HEK293 (cell line): ENCODE data around the gene LMAN1L.

Experiments used
- HIC1 ChIP-seq: fragments of 450-650 bp; formaldehyde crosslinking; IDR thresholded peaks from 2 replicates; pipeline ENCODE4 v1.5.1; 2016; ENCODE audit warnings: missing biosample characterization, missing genetic modification characterization
- HOXC10 ChIP-seq: sonication (generic); formaldehyde crosslinking; IDR thresholded peaks from 2 replicates; pipeline ENCODE4 v1.8.1; 2023; ENCODE audit warnings: mild to moderate bottlenecking, missing genetic modification reagents
- KLF16 ChIP-seq: fragments of 450-650 bp; formaldehyde crosslinking; IDR thresholded peaks from 2 replicates; pipeline ENCODE4 v1.5.1; 2017; ENCODE audit warnings: missing biosample characterization, missing genetic modification characterization
- KLF17 ChIP-seq: fragments of 450-650 bp; formaldehyde crosslinking; IDR thresholded peaks from 2 replicates; pipeline ENCODE4 v1.5.1; 2016; ENCODE audit warnings: missing biosample characterization, missing genetic modification characterization
- MZF1 ChIP-seq: fragments of 450-650 bp; formaldehyde crosslinking; IDR thresholded peaks from 2 replicates; pipeline ENCODE4 v1.5.1; 2017; ENCODE audit warnings: missing biosample characterization, missing genetic modification characterization, borderline replicate concordance
- PRDM2 ChIP-seq: fragments of 450-650 bp; formaldehyde crosslinking; IDR thresholded peaks from 2 replicates; pipeline ENCODE4 v1.5.1; 2016; ENCODE audit warnings: missing biosample characterization, missing genetic modification characterization, borderline replicate concordance
- SCRT1 ChIP-seq: fragments of 450-650 bp; formaldehyde crosslinking; IDR thresholded peaks from 2 replicates; pipeline ENCODE4 v1.5.1; 2016; ENCODE audit warnings: missing biosample characterization, missing genetic modification characterization, borderline replicate concordance
- SP2 ChIP-seq: fragments of 450-650 bp; formaldehyde crosslinking; IDR thresholded peaks from 2 replicates; pipeline ENCODE4 v1.5.1; 2016; ENCODE audit warnings: missing biosample characterization, missing genetic modification characterization
- SP7 ChIP-seq: fragments of 450-650 bp; formaldehyde crosslinking; IDR thresholded peaks from 2 replicates; pipeline ENCODE4 v1.5.1; 2016; ENCODE audit warnings: missing biosample characterization, missing genetic modification characterization
- YY1 ChIP-seq: fragments of 450-650 bp; formaldehyde crosslinking; IDR thresholded peaks from 2 replicates; pipeline ENCODE4 v1.5.1; 2018; ENCODE audit warnings: missing biosample characterization, missing genetic modification characterization
- ZBTB48 ChIP-seq: fragments of 450-650 bp; formaldehyde crosslinking; IDR thresholded peaks from 2 replicates; pipeline ENCODE4 v1.5.1; 2016; ENCODE audit warnings: missing biosample characterization, missing genetic modification characterization
- ZEB2 ChIP-seq: fragments of 450-650 bp; formaldehyde crosslinking; IDR thresholded peaks from 2 replicates; pipeline ENCODE4 v1.5.1; 2016; ENCODE audit warnings: missing biosample characterization, missing genetic modification characterization
- ZNF140 ChIP-seq: fragments of 450-650 bp; formaldehyde crosslinking; IDR thresholded peaks from 2 replicates; pipeline ENCODE4 v1.5.1; 2016; ENCODE audit warnings: missing biosample characterization, missing genetic modification characterization
- ZNF174 ChIP-seq: fragments of 450-650 bp; formaldehyde crosslinking; IDR thresholded peaks from 2 replicates; pipeline ENCODE4 v1.5.0; 2017; ENCODE audit warnings: missing biosample characterization, mild to moderate bottlenecking, missing genetic modification characterization
- ZNF18 ChIP-seq: fragments of 450-650 bp; formaldehyde crosslinking; IDR thresholded peaks from 2 replicates; pipeline ENCODE4 v1.5.1; 2016; ENCODE audit warnings: missing biosample characterization, missing genetic modification characterization
- ZNF202 ChIP-seq: fragments of 450-650 bp; formaldehyde crosslinking; IDR thresholded peaks from 2 replicates; pipeline ENCODE4 v1.5.1; 2016; ENCODE audit warnings: missing biosample characterization, missing genetic modification characterization, borderline replicate concordance
- ZNF350 ChIP-seq: fragments of 450-650 bp; formaldehyde crosslinking; IDR thresholded peaks from 2 replicates; pipeline ENCODE4 v1.5.0; 2017; ENCODE audit warnings: missing biosample characterization, mild to moderate bottlenecking, missing genetic modification characterization
- ZNF362 ChIP-seq: fragments of 450-650 bp; formaldehyde crosslinking; IDR thresholded peaks from 2 replicates; pipeline ENCODE4 v1.5.1; 2016; ENCODE audit warnings: missing biosample characterization, missing genetic modification characterization
- ZNF423 ChIP-seq: fragments of 450-650 bp; formaldehyde crosslinking; IDR thresholded peaks from 2 replicates; pipeline ENCODE4 v1.5.1; 2016; ENCODE audit warnings: missing biosample characterization, missing genetic modification characterization
- ZNF544 ChIP-seq: fragments of 450-650 bp; formaldehyde crosslinking; IDR thresholded peaks from 2 replicates; pipeline ENCODE4 v1.5.0; 2017; ENCODE audit warnings: missing biosample characterization, missing genetic modification characterization
- ZNF560 ChIP-seq: fragments of 450-650 bp; formaldehyde crosslinking; IDR thresholded peaks from 2 replicates; pipeline ENCODE4 v1.5.1; 2017; ENCODE audit warnings: missing biosample characterization, missing genetic modification characterization, borderline replicate concordance
- ZNF626 ChIP-seq: fragments of 450-650 bp; sonication (Bioruptor Pico); formaldehyde crosslinking; IDR thresholded peaks from 2 replicates; pipeline ENCODE4 v1.5.1; 2018; ENCODE audit warnings: missing biosample characterization, missing genetic modification characterization, inconsistent platforms
- ZNF639 ChIP-seq: fragments of 450-650 bp; formaldehyde crosslinking; IDR thresholded peaks from 2 replicates; pipeline ENCODE4 v1.5.1; 2016; ENCODE audit warnings: missing biosample characterization, missing genetic modification characterization
- ZNF701 ChIP-seq: fragments of 450-650 bp; formaldehyde crosslinking; IDR thresholded peaks from 2 replicates; pipeline ENCODE4 v1.5.1; 2016; ENCODE audit warnings: missing biosample characterization, missing genetic modification characterization
- ZNF747 ChIP-seq: fragments of 450-650 bp; formaldehyde crosslinking; IDR thresholded peaks from 2 replicates; pipeline ENCODE4 v1.5.1; 2016; ENCODE audit warnings: missing biosample characterization, missing genetic modification characterization
- ZNF837 ChIP-seq: fragments of 450-650 bp; formaldehyde crosslinking; IDR thresholded peaks from 2 replicates; pipeline ENCODE4 v1.5.1; 2016; ENCODE audit warnings: missing biosample characterization, missing genetic modification characterization
- ZSCAN23 ChIP-seq: fragments of 450-650 bp; formaldehyde crosslinking; IDR thresholded peaks from 2 replicates; pipeline ENCODE4 v1.5.1; 2016; ENCODE audit warnings: missing biosample characterization, missing genetic modification characterization
- ZSCAN30 ChIP-seq: fragments of 450-650 bp; IDR thresholded peaks from 2 replicates; pipeline ENCODE4 v1.5.1; 2018; ENCODE audit warnings: missing biosample characterization, mild to moderate bottlenecking, missing genetic modification characterization, moderate library complexity

Gene LMAN1L

GRCh38 chr15:74816624-74817369 is 4.2 kb downstream of the LMAN1L start (continued):
- TF ChIP-seq PRDM2 (no peak), ZNF837 (tag by site-specific recombination) (no peak), ZNF202 (tag by site-specific recombination) (no peak), HOXC10 (CRISPR knock-in tag) (no peak), ZNF544 (tag by site-specific recombination) (no peak), SP7 (tag by site-specific recombination) (peak; percentile 80), ZBTB48 (tag by site-specific recombination) (no peak), ZNF350 (no peak), MZF1 (tag by site-specific recombination) (no peak), SCRT1 (tag by site-specific recombination) (no peak), ZNF701 (tag by site-specific recombination) (no peak), ZNF560 (tag by site-specific recombination) (no peak), ZSCAN23 (no peak), ZNF423 (tag by site-specific recombination) (no peak), ZNF626 (tag by site-specific recombination) (no peak), ZNF18 (no peak), ZEB2 (tag by site-specific recombination) (peak; percentile 63), YY1 (no peak), ZNF747 (no peak), KLF16 (tag by site-specific recombination) (no peak), HIC1 (tag by site-specific recombination) (no peak), KLF17 (tag by site-specific recombination) (peak; percentile 32; the same call in 1 of the 2 replicates), ZNF639 (tag by site-specific recombination) (peak; percentile 25; the same call in 1 of the 2 replicates), ZNF362 (tag by site-specific recombination) (no peak), ZNF140 (no peak), ZNF174 (tag by site-specific recombination) (no peak), ZSCAN30 (no peak), SP2 (tag by site-specific recombination) (no peak)
